ENCODE data around the gene GRIK1.

Gene GRIK1

GRCh38 chr21:29647353-29647781 lies 292.4 kb downstream of the GRIK1 start:
- DNase-seq (ENCODE audit: low read depth in 2 of 2, low spot score in 1 of 2), result no peak

DNA sequence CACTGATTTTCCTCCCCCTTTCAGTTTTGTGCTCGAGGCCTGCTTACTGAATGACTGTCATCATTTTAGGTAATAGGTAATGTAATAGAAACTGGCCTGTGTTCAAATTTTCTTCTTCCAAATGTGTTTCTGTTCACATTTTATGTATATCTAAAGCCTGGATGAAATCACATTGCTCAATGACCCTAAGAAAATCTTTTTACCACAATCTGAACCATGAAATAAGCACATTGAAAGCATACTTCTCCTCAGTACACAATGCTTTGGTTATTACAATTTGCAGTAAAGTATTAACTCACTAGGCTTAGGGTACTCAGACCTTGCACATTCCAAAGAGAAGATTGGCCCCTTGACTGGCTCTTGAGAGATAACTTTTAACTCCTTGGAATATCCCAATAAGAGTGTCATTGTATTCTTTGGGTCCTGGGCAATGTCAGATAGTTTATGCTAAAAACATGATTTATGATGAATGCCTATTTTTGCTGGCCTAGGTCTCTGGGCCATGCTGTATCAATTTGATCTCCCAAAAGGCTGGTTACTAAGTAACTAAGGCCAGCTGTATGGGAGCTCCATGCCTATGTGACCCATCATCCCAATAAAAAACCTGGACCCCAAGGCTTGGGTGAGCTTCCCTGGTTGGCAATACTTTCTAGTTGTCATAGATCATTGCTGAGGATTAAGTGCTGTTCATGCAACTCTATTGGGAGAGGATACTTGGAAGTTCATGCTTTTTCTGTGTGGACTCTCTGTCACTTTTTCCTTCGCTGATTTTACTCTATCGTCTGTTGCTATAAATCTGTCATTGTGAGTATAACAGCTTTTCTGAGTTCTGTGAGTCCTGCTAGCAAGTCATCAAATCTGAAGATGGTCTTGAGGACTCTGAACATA lies 293.9 kb downstream of the GRIK1 start:
- DNase-seq (ENCODE audit: low read depth in 2 of 2, low spot score in 1 of 2), result no peak

DNA sequence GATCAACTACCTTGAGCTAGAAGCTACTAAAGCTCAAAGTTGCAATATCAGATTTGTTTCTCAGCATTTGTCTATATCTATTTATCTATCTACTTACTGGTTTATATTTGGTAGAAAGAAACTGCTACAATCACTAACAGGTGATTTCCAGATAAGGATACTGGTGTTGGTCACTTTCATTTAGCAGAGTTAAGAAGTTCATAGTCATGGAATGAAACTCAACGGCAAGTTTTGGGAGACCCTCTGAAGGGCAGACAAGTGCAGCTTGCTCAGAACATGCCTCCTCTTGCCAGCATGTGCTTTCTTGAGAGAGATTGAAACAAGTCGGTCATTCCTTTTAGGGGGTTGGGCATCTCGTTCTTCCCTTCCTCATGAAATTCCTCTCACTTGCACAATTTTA lies 296.5 kb downstream of the GRIK1 start:
- no peak for DNase-seq (ENCODE audit: low read depth in 2 of 2, low spot score in 1 of 2)

DNA sequence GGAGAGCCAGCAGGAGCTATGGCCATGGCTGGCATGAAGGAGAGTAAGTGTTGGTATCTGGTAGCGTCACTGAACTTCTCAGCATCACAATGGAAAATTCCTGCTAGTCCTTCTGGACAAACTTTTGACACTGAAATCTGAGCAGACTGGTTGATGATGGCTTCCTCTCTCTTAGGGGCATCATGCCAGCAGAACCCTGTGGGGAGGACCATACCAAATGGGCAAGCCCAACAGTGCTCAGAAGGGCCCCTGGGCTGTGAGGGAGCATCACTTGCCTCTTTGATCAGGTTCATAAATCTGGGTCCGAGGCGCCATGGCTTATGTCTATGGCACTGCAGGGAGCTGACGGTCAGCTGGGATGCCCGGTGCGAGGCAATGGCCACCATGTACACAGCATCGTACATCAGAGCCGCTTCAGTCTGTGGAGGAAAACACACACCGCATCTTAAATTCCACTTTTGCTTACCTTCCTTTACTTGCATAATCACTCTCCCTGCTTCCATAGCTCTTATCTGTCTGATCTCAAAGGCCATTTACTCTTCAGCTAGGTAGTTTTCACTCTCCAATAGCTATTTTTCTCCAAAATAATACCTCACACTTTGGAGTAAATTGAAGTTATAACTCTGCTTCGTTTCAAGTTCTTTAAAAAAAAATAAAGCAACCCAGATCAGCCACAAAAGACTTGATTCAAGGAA lies 297.1 kb downstream of the GRIK1 start:
- DNase-seq (ENCODE audit: low read depth in 2 of 2, low spot score in 1 of 2), result no peak

GRCh38 chr21:29641635-29642550 lies 297.9 kb downstream of the GRIK1 start:
- no peak for DNase-seq (ENCODE audit: low read depth in 2 of 2, low spot score in 1 of 2)

- no peak for DNase-seq (ENCODE audit: low read depth in 2 of 2, low spot score in 1 of 2)
These were observed 298.7 kb downstream of the GRIK1 start for GRCh38 chr21:29641001-29641634.

GRCh38 chr21:29640080-29640508 lies 299.7 kb downstream of the GRIK1 start:
- DNase-seq (ENCODE audit: low read depth in 2 of 2, low spot score in 1 of 2), result no peak

- DNase-seq (ENCODE audit: low read depth in 2 of 2, low spot score in 1 of 2), result no peak
These were observed 300.3 kb downstream of the GRIK1 start for GRCh38 chr21:29639366-29640079.

- no peak for DNase-seq (ENCODE audit: low read depth in 2 of 2, low spot score in 1 of 2)
These were observed 301.0 kb downstream of the GRIK1 start for GRCh38 chr21:29638761-29639327.

DNA sequence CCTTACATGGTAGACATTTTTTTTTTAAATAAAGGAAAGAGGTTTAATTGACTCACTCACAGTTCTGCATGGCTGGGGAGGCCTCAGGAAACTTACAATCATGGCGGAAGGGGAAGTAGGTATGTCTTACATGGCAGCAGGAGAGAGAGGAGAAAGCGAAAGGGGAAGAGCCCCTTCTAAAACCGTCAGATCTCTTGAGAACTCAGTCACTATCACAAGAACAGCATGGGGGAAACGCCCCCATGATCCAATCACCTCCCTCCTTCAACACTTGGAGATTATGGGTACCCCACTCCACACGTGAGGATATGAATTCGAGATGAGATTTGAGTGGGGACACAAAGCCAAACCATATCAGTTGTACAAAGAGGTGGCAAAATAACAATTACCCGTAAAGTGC lies 301.7 kb downstream of the GRIK1 start:
- DNase-seq (ENCODE audit: low read depth in 2 of 2, low spot score in 1 of 2), result no peak

- no peak for DNase-seq (ENCODE audit: low read depth in 2 of 2, low spot score in 1 of 2)
These were observed 302.2 kb downstream of the GRIK1 start for GRCh38 chr21:29637553-29637952.

DNA sequence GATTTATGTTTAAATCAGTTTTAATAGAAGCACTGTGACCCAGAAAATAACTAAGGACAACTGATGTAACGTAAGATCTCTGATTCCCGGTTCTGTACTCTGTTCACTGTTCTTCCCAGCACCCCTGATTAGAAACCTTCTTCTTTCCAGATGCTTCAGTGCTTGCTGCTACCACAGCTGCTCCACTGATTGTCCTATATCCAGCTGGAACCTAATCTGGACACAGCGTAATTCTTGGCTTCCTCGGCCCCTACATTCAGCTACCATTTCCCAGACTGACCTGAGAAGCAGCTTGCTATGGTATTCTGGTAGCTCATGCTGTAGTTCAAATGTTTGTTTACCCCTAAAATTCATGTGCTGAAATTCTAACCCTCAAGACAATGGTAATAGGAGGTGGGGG lies 302.7 kb downstream of the GRIK1 start:
- DNase-seq (ENCODE audit: low read depth in 2 of 2, low spot score in 1 of 2), result no peak

- DNase-seq (ENCODE audit: low read depth in 2 of 2, low spot score in 1 of 2), result no peak
These were observed 305.4 kb downstream of the GRIK1 start for GRCh38 chr21:29634418-29634817.

DNA sequence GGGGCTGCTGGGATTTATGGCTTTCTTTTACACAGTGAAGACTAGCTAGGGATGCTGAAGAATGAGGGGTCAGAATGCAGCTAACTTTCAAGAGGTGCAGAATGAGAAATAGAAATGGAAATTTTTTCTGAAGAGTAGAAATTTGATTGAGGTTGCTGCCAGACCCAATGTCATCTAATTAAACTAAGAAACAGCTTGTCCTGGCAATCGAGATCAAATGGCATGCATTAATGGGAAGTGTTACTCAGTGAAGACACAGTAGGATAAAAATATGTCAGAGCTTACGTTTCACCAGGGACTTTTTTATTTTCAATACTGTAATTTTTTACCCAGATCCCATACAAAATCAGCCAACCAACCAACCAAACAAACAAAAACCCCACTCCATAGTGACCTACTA lies 306.0 kb downstream of the GRIK1 start:
- DNase-seq (ENCODE audit: low read depth in 2 of 2, low spot score in 1 of 2), result no peak

DNA sequence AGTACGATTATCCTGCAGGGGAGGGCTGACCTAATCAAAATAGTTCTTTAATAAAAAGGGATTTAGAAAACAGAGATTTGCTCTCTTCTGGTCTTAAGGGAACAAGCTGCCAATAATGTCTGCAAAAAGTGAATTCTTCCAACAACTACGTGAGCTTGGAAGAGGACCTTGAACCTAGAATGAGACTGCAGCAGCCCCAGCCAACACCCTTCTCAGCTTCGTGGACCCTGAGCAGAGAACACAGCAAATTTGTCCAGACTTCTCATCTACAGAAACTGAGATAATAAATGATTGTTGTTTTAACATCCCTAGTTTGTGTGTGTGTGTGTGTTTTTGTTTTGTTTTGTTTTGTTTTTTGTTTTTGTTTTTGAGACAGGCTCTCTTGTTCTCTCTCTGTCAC lies 309.4 kb downstream of the GRIK1 start:
- no peak for DNase-seq (ENCODE audit: low read depth in 2 of 2, low spot score in 1 of 2)

DNA sequence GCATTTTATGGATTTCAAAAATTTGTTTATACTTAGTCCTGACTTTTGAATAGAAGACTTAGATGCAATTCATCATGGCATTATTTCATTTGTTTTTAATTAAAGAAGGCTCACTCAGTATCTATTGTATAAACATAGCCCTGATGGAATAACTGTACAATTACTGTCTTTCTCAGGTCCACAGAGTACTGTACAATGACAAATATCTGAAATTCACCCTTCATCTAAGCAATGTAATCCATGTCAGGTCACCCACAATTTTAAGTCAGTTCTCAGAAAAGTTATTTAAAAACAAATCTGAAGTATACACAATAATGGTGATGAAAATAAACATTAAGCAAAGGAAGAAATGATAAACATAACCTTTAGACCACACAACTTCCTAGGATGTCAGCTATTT lies 311.9 kb downstream of the GRIK1 start:
- no peak for DNase-seq (ENCODE audit: low read depth in 2 of 2, low spot score in 1 of 2)

DNA sequence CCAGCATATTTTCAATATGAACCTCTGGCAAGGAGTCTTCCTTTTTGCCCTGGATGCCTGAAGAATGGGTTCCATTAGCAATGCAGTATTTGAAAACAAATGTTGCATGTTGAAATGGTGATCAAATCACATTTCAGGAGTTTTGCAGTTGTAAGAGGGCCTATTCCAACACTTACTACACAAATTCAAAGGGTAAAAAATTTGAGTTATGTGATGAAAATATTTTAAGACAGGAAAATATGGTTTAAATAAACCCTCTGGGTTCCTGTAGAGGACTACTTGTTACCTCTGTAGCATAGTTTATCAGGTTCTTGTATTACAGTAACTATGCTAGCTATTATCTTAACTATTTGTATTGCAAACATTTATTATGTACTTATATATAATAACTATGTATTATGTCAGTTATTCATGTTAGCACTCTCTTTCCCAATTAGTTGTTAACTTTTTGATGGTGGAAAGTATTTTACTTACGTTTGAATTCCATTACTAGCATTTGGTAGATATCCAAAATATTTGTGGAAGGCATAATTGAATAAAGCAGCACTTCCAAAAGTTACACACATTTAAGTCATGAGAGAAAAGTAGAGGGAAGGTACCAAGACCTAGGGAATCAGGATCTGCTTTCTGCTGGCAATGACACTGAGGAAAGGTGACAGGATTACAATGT lies 312.9 kb downstream of the GRIK1 start:
- DNase-seq (ENCODE audit: low read depth in 2 of 2, low spot score in 1 of 2), result no peak

- DNase-seq (ENCODE audit: low read depth in 2 of 2, low spot score in 1 of 2), result no peak
These were observed 313.8 kb downstream of the GRIK1 start for GRCh38 chr21:29625990-29626389.

- DNase-seq (ENCODE audit: low read depth in 2 of 2, low spot score in 1 of 2), result no peak
These were observed 315.0 kb downstream of the GRIK1 start for GRCh38 chr21:29624776-29625175.
